OCI-LY3 (cell line): ENCODE results near the gene OTUD7B.

Source experiments
- EZH2phosphoT487 ChIP-seq: fragments of 200-600 bp; shearing (Covaris generic); IDR thresholded peaks from 2 replicates; pipeline ENCODE4 v1.6.1; 2018; ENCODE audit warnings: antibody characterized with exemption, mixed run types, low read depth
- TF ChIP-seq, protein P1 (sequence below): fragments of 200-600, 300-600 bp; sonication (generic); IDR thresholded peaks from 2 replicates; pipeline ENCODE4 v1.5.1; 2014; ENCODE audit warnings: antibody characterized with exemption, low read length, low read depth

DNA sequence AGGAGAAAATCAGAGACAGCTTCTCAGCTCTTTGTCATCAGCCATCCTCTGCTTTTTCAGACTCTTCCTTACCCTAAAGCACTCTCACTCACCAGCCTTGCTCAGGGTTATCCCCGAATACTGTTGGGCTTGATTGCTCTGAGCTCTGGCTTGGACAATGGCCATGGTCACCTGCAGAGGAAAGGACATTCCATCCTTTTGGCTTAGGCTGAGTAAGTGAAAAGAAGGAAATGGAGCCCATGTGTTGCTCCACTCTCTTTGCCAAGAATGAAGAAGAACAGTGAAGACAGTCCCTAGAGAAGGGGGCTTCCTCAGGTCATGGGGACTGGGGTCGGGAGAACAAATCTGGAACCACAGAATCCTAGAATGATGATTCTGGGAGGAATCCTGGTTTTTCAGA, 76.2 kb downstream of the OTUD7B start:
- TF ChIP-seq, protein P1, sequence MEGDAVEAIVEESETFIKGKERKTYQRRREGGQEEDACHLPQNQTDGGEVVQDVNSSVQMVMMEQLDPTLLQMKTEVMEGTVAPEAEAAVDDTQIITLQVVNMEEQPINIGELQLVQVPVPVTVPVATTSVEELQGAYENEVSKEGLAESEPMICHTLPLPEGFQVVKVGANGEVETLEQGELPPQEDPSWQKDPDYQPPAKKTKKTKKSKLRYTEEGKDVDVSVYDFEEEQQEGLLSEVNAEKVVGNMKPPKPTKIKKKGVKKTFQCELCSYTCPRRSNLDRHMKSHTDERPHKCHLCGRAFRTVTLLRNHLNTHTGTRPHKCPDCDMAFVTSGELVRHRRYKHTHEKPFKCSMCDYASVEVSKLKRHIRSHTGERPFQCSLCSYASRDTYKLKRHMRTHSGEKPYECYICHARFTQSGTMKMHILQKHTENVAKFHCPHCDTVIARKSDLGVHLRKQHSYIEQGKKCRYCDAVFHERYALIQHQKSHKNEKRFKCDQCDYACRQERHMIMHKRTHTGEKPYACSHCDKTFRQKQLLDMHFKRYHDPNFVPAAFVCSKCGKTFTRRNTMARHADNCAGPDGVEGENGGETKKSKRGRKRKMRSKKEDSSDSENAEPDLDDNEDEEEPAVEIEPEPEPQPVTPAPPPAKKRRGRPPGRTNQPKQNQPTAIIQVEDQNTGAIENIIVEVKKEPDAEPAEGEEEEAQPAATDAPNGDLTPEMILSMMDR: no peak
- no peak for TF ChIP-seq EZH2phosphoT487
